ENCODE measurements around the gene ESD. TPM values are rescaled to one million over a fixed set of nuclear protein-coding genes. Genes with fewer than 3 reads are reported as not detected.

Gene ESD
- total and polyA plus RNA-seq, 2 donors (not counting 3 experiments of a cell fraction or from before 2014, with no cell fraction given) = 45.3 to 81.1 TPM

DNA sequence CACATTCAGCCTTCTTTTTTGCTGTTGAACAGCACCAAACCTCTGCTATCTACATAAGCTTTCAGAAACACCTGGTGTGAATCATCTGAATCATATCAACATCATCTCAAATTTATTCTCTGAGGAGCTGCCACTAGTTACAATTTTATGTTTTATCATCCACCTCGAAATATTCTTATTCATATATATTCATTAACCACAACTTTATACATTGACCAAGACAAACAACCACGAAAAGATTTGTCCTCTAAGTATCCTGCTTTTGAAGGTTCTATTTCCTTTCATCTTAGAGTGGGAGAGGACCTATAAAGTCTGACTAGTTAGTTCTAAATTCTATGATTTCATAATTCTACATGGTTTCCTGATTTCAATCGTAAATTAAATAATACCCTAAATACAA lies 18.9 kb downstream of the ESD start:
- Histone ChIP-seq H2AFZ (ENCODE audit: low read depth, low read length) (no peak overlapping the region), H3K79me2 (ENCODE audit: control insufficient read depth, insufficient read depth, low read length) (no peaks in the 10 kb centered on the region), H3K4me3 (replicated peaks in 1 of 3; ENCODE audit: insufficient read depth in 1 of 3, low read depth in 1 of 3, low read length in 3 of 3) (no peak overlapping the region), H3K4me2 (ENCODE audit: insufficient read depth, low read length) (no peak overlapping the region), H3K9me3 (replicated peaks; ENCODE audit: control insufficient read depth, insufficient read depth, low read length) (no peaks in the 10 kb centered on the region), H3K9me1 (replicated peaks; ENCODE audit: control insufficient read depth, extremely low read depth, insufficient read depth, low read length) (no peaks in the 10 kb centered on the region), H3K27ac (ENCODE audit: insufficient read depth, low read depth, low read length) (no peak overlapping the region), H3K27me3 (ENCODE audit: control insufficient read depth in 2 of 2, insufficient read depth in 2 of 2, low read length in 2 of 2) (no peaks in the 10 kb centered on the region), H3K9ac (replicated peaks; ENCODE audit: extremely low read depth, insufficient read depth, low read length) (no peak overlapping the region), H4K20me1 (replicated peaks; ENCODE audit: control insufficient read depth, extremely low read depth, insufficient read depth, low read length) (no peaks in the 10 kb centered on the region), H3K36me3 (ENCODE audit: control insufficient read depth in 2 of 2, extremely low read depth in 1 of 2, insufficient read depth in 2 of 2, low read length in 2 of 2) (peaks cover 0 to 25% of the 10 kb centered on the region in 2 experiments), H3K4me1 (ENCODE audit: control insufficient read depth, extremely low read depth, insufficient read depth, low read length) (no peaks in the 10 kb centered on the region)
- FAIRE-seq (no peak), DNase-seq (ENCODE audit: low read depth, low spot score) (no peak)
- no TSS peak for BruUV-seq (replicated peaks)
- POLR2A ChIA-PET = no interaction called here
- TF ChIP-seq MYC (IDR thresholded peaks at IDR 0.05; ENCODE audit: low read depth, low read length) (no peak), FOS (IDR thresholded peaks at IDR 0.05; ENCODE audit: borderline replicate concordance, insufficient read depth, low read length) (no peak), POLR2AphosphoS5 (IDR thresholded peaks at IDR 0.05; ENCODE audit: insufficient read depth, low read depth, low read length) (no peak), GATA2 (IDR thresholded peaks at IDR 0.05; ENCODE audit: insufficient read depth, insufficient read length, low read depth, low read length) (no peak), CTCF (IDR thresholded peaks at IDR 0.05; ENCODE audit: extremely low read depth in 1 of 2, insufficient read depth in 1 of 2, low read depth in 1 of 2, low read length in 2 of 2) (no peak), MAX (IDR thresholded peaks at IDR 0.05; ENCODE audit: insufficient read depth, insufficient read length) (no peak), POLR2A (IDR thresholded peaks at IDR 0.05; ENCODE audit: low read depth, low read length) (no peak), EZH2 (IDR thresholded peaks at IDR 0.05; ENCODE audit: borderline replicate concordance, low read depth, low read length, severe bottlenecking) (no peak), JUN (IDR thresholded peaks at IDR 0.05; ENCODE audit: borderline replicate concordance, insufficient read depth, insufficient read length, low read depth) (no peak)
- intact Hi-C loops (cut with micrococcal nuclease) = no loop called here
- dilution Hi-C loops (cut with MboI; ENCODE audit: extremely low pct_ligation_motif_present, low sequenced_read_pairs) = no loop called here
- CTCF ChIA-PET = interaction anchor here (2.2 kb wide), 1 partner anchor 12 kb away, joined by 7 read pairs; no protein-coding TSS in a partner anchor

All from endothelial cell of umbilical vein (primary cell).